ENCODE results near the gene ZNF277. TPM values are rescaled to one million over a fixed set of nuclear protein-coding genes. Genes with fewer than 3 reads are reported as not detected.

The ZNF277 gene
- total RNA-seq, 1 experiment from 2014 or later, result 13.1 TPM

DNA sequence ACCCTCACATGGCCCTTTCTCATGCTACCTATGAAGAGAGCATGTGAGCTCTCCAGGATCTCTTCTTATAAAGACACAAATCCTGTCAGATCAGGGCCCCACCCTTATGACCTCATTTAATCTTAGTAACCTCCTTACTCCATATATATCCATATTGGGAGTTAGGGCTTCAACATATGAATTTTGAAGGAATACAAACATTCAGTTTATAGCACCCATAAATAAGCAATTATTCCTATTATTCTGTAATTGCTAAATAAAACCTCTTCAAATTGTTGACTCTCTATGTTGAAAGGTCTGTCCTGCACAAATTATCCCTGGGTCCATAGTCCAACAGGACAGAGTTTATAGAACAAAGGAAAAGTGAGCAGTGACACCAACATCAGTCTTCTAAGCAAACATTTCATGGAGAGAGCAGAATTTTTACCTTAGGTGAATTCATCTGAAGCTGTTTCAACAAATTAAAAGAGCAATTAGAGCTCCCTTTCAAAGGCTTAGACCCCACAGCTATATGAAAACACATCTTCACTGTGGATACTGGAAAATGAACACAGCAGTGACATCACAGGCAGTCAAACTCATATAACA, 12.5 kb upstream of the ZNF277 start:
- Histone ChIP-seq H3K23me2 (ENCODE audit: insufficient read length, low read depth, low read length, poor library complexity, severe bottlenecking) (no peaks in the 10 kb centered on the region), H3K27ac (ENCODE audit: insufficient read length, low read depth, low read length) (no peak overlapping the region), H2BK15ac (ENCODE audit: low read depth, low read length) (no peak overlapping the region), H4K20me1 (ENCODE audit: control insufficient read depth, insufficient read depth, insufficient read length) (no peaks in the 10 kb centered on the region), H4K91ac (ENCODE audit: insufficient read length, low read depth, low read length) (no peak overlapping the region), H3K79me2 (ENCODE audit: insufficient read depth, low read length) (peaks cover 8% of the 10 kb centered on the region; the same call in 1 of the 2 replicates), H2BK120ac (ENCODE audit: low read depth, low read length, poor library complexity, severe bottlenecking) (no peak overlapping the region), H3K14ac (ENCODE audit: insufficient read depth, low read length) (no peak overlapping the region), H2BK12ac (ENCODE audit: insufficient read length, low read depth, low read length) (no peak overlapping the region), H3K18ac (ENCODE audit: insufficient read length, low read depth, low read length) (no peak overlapping the region), H4K8ac (replicated peaks; ENCODE audit: insufficient read length, low read depth, low read length) (no peak overlapping the region), H3K56ac (ENCODE audit: insufficient read length, low read depth, low read length) (no peak overlapping the region), H3K4me2 (ENCODE audit: insufficient read depth, insufficient read length, low read length) (no peak overlapping the region), H3K4me1 (ENCODE audit: insufficient read depth, low read length) (peaks cover 3% of the 10 kb centered on the region; the same call in 1 of the 2 replicates), H4K5ac (ENCODE audit: insufficient read length, low read depth, low read length) (no peak overlapping the region), H2BK20ac (ENCODE audit: low read depth, low read length, poor library complexity, severe bottlenecking) (no peak overlapping the region), H3K23ac (ENCODE audit: insufficient read length, low read depth, low read length) (no peak overlapping the region), H3K4ac (ENCODE audit: low read depth, low read length) (no peak overlapping the region), H3T11ph (ENCODE audit: low read length) (no peak overlapping the region), H3K9ac (ENCODE audit: extremely low read depth, insufficient read length, low read length) (no peak overlapping the region), H3K79me1 (ENCODE audit: insufficient read depth, low read depth, low read length, poor library complexity, severe bottlenecking) (no peaks in the 10 kb centered on the region), H3K27me3 (ENCODE audit: insufficient read depth, low read length) (no peaks in the 10 kb centered on the region), H2BK5ac (ENCODE audit: insufficient read length, low read length) (no peak overlapping the region), H3K9me3 (ENCODE audit: control insufficient read depth, low read depth, low read length) (no peaks in the 10 kb centered on the region), H2AFZ (ENCODE audit: low read length) (no peak overlapping the region), H2AK5ac (ENCODE audit: insufficient read length, low read length) (no peak overlapping the region)
- DNase-seq, result no peak
- Mint-ChIP-seq H3K36me3 (ENCODE audit: insufficient read depth in 1 of 3, low read depth in 3 of 3) (no peaks in the 10 kb centered on the region), H3K27me3 (ENCODE audit: low read depth) (no peaks in the 10 kb centered on the region), H3K4me1 (peaks cover 0 to 4% of the 10 kb centered on the region in 2 experiments; a peak in 1 of 4 replicates), H3K27ac (peak overlapping the region in 1 of 3 experiments; percentile 50; a peak in 1 of 7 replicates), H3K4me3 (no peak overlapping the region), H3K9me3 (no peaks in the 10 kb centered on the region)
- TF ChIP-seq, protein P1, sequence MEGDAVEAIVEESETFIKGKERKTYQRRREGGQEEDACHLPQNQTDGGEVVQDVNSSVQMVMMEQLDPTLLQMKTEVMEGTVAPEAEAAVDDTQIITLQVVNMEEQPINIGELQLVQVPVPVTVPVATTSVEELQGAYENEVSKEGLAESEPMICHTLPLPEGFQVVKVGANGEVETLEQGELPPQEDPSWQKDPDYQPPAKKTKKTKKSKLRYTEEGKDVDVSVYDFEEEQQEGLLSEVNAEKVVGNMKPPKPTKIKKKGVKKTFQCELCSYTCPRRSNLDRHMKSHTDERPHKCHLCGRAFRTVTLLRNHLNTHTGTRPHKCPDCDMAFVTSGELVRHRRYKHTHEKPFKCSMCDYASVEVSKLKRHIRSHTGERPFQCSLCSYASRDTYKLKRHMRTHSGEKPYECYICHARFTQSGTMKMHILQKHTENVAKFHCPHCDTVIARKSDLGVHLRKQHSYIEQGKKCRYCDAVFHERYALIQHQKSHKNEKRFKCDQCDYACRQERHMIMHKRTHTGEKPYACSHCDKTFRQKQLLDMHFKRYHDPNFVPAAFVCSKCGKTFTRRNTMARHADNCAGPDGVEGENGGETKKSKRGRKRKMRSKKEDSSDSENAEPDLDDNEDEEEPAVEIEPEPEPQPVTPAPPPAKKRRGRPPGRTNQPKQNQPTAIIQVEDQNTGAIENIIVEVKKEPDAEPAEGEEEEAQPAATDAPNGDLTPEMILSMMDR (conservative IDR thresholded peaks at IDR 0.05), result no peak

Data from H9 (cell line).